ENCODE data around the gene ERN2.

The ERN2 gene

GRCh38 chr16:23667355-23667659 lies 45.7 kb downstream of the ERN2 start:
- Mint-ChIP-seq H3K36me3 (peaks cover 58 to 92% of the 10 kb centered on the region in 2 donors), H3K9me3 (no peaks in the 10 kb centered on the region), H3K27me3 (no peaks in the 10 kb centered on the region), H3K4me3 (no peak overlapping the region), H3K27ac (no peak overlapping the region), H3K4me1 (peaks cover 26 to 35% of the 10 kb centered on the region in 2 donors)
- DNase-seq, result no peak
- no peak for ATAC-seq (replicated peaks)

DNA sequence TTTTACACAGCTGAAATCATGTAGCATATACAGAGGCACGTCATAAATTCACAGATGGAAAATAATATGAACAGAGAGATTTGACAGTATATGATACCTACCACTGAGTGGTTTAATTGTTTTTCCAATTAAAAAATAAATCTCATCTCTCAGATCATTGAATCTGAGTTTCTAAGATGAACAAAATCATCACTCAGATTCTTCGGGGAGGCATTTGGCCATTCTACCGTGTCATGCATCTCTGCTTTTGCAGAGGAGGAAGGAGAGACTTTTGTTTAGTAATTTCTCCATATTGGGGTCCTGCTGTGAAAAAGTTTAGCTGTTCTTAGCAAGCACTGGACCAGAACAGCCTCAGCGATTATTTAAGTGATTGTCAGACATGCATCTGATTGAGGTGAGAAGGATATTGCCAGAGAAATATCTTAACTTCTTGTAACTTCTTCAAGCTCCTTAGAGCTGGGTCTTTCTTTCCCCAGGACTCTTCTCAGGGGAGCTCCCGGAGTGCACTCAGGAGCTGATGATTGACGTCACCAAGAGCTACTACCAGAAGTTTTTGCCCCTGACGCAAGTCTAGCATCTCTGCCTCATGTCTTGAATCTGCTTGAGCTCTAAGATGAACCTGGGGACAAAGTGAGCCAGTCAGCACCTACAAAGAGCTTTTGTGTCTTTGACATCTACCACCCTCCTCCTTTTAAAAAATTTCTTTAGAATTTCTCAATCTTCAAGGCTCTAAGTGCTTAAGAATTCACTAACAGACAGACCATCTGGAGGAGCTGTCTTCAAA lies 46.3 kb downstream of the ERN2 start:
- DNase-seq (no peak), ATAC-seq (replicated peaks) (no peak)
- H3K27ac Mint-ChIP-seq, result no peak overlapping the region
- H3K4me1 Mint-ChIP-seq, result peaks cover 25 to 34% of the 10 kb centered on the region in 2 donors
- no peaks in the 10 kb centered on the region for H3K9me3 Mint-ChIP-seq
- H3K4me3 Mint-ChIP-seq, result no peak overlapping the region
- H3K36me3 Mint-ChIP-seq, result peaks cover 59 to 94% of the 10 kb centered on the region in 2 donors
- no peaks in the 10 kb centered on the region for H3K27me3 Mint-ChIP-seq

- peaks cover 6 to 7% of the 10 kb centered on the region in 2 donors for H3K4me1 Mint-ChIP-seq
- no peak overlapping the region for H3K27ac Mint-ChIP-seq
- peaks cover 56 to 96% of the 10 kb centered on the region in 2 donors for H3K36me3 Mint-ChIP-seq
- ATAC-seq (replicated peaks), result peak; percentile 58 to 61
- H3K4me3 Mint-ChIP-seq, result no peak overlapping the region
- no peaks in the 10 kb centered on the region for H3K9me3 Mint-ChIP-seq
- DNase-seq, result no peak
- H3K27me3 Mint-ChIP-seq, result no peaks in the 10 kb centered on the region
Measured at GRCh38 chr16:23663918-23664317, 49.1 kb downstream of the ERN2 start.

DNA sequence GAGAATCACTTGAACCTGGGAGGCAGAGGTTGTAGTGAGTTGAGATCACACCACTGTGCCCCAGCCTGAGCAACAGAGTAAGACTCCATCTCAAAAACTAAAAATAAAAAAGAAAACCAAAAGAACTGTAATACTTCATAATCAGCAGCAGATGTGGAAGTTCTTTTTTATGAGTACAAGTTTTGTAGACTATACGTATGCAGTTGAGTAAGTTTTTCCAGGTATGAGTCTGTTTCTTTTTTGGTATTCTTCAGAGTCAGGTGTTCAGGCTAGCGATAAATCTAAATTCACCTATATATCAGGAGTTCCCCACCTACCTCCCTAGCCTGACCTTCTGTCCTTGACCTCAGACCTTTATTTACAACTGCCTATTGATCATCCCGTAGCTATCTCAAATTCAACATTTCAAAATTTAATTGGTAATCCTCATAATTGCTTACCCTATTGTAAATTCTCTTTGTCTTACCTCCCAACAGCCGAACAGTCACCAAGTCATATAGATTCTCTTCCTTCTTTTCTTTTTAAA lies 61.0 kb downstream of the ERN2 start:
- Mint-ChIP-seq H3K27me3 (no peaks in the 10 kb centered on the region), H3K9me3 (peaks cover 0 to 2% of the 10 kb centered on the region in 2 donors), H3K36me3 (peaks cover 43 to 53% of the 10 kb centered on the region in 2 donors), H3K27ac (peak overlapping the region; percentile 94), H3K4me3 (peak overlapping the region; percentile 26 to 64), H3K4me1 (peaks cover 22 to 42% of the 10 kb centered on the region in 2 donors)
- DNase-seq (no peak), ATAC-seq (replicated peaks) (peak; percentile 94 to 96)

GRCh38 chr16:23650674-23651416 lies 62.2 kb downstream of the ERN2 start:
- peak overlapping the region; percentile 14 to 26 for H3K4me3 Mint-ChIP-seq
- peaks cover 26 to 51% of the 10 kb centered on the region in 2 donors for H3K4me1 Mint-ChIP-seq
- DNase-seq (no peak), ATAC-seq (replicated peaks) (no peak)
- H3K27ac Mint-ChIP-seq, result peak overlapping the region; percentile 94
- no peaks in the 10 kb centered on the region for H3K27me3 Mint-ChIP-seq
- H3K9me3 Mint-ChIP-seq, result peaks cover 0 to 2% of the 10 kb centered on the region in 2 donors
- peaks cover 49 to 61% of the 10 kb centered on the region in 2 donors for H3K36me3 Mint-ChIP-seq

GRCh38 chr16:23642246-23642774 lies 70.7 kb downstream of the ERN2 start:
- DNase-seq (no peak), ATAC-seq (replicated peaks) (no peak)
- peak overlapping the region; percentile 95 to 97 for H3K4me3 Mint-ChIP-seq
- no peaks in the 10 kb centered on the region for H3K27me3 Mint-ChIP-seq
- peaks cover 21 to 37% of the 10 kb centered on the region in 2 donors for H3K4me1 Mint-ChIP-seq
- no peaks in the 10 kb centered on the region for H3K9me3 Mint-ChIP-seq
- H3K27ac Mint-ChIP-seq, result peak overlapping the region; percentile 98
- peaks cover 22 to 45% of the 10 kb centered on the region in 2 donors for H3K36me3 Mint-ChIP-seq

DNA sequence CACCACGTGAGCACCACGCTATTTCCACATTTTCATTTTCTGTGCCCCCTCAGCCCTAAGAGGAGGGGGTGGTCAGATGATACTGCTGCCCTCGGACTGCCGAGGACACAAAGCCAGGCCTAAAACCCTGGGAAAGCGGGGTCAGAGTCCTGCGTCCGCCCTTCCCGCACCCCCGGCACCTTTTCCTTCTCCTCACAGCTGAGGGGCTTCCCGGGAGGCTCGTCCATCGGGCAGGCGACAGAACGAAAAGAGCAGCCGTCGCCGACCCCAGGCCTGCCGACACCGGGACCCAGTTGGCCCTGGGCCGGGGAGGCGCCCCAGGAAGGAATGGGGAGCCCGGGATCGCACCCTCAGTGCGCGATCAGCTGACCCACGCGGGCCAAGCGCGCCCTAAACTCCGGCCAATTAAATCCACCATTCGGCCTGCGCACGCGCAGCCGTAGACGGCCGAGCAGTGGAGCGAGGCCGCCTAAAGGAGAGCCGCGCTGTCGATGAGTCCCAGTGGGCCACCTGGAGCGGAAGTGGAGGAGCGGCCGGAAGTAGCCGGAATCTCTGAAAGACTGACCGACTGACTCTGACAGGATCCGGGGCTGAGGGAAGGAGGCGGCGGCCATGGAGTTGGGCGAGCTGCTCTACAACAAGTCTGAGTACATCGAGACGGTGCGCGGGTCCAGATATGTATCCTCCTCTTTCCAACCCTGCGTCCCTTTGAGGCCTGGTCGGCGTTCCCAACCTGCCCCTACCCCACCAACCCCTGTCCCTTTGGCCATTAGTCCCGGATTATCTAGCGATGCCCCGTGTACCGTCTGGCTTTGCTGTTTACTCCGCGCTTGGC lies 71.9 kb downstream of the ERN2 start, which contains the start of the genes DCTN5 and PALB2:
Gene DCTN5 (plus strand): TSS at position 536 of the 835 bp plus-strand sequence. CDS start 77 bp downstream, at position 613.
Gene PALB2 (minus strand): TSS at position 380 of the 835 bp plus-strand sequence. CDS start 153 bp downstream, at position 227.
- Mint-ChIP-seq H3K27me3 (no peaks in the 10 kb centered on the region), H3K27ac (peak within 1 kb of the TSS; percentile 98), H3K4me3 (peak within 1 kb of the TSS; percentile 95 to 97), H3K36me3 (peaks cover 17 to 40% of the 10 kb centered on the region in 2 donors), H3K4me1 (peaks cover 21 to 32% of the 10 kb centered on the region in 2 donors), H3K9me3 (no peaks in the 10 kb centered on the region)
- DNase-seq, result peak; percentile 92
- ATAC-seq (replicated peaks), result peak; percentile 97

GRCh38 chr16:23640615-23640930 lies 72.4 kb downstream of the ERN2 start:
- peak; percentile 24 to 33 for ATAC-seq (replicated peaks)
- Mint-ChIP-seq H3K9me3 (no peaks in the 10 kb centered on the region), H3K27me3 (no peaks in the 10 kb centered on the region), H3K27ac (peak overlapping the region; percentile 98), H3K36me3 (peaks cover 15 to 41% of the 10 kb centered on the region in 2 donors), H3K4me1 (peaks cover 19 to 27% of the 10 kb centered on the region in 2 donors), H3K4me3 (peak overlapping the region; percentile 95 to 97)
- DNase-seq, result no peak

Measured in stimulated activated naive B cell treated with anti-CD40 and anti-IgM and Interleukin-4, amounts not matched to agents 10 μg/mL and 1 μg/mL and 100 μg/mL, for 72 hours (primary cell).